HepG2 (cell line): ENCODE data around the gene VILL. TPM values are rescaled to one million over a fixed set of nuclear protein-coding genes. Genes with fewer than 3 reads are reported as not detected.

Source experiments
- ATF7-NPFF ChIP-seq: sonication (generic); formaldehyde crosslinking; IDR thresholded peaks from 2 replicates; pipeline ENCODE4 v1.8.1; 2023; ENCODE audit warnings: mild to moderate bottlenecking, low read depth, missing genetic modification reagents, moderate library complexity
- HNF4A ChIP-seq: sonication (generic); formaldehyde crosslinking; IDR thresholded peaks from 2 replicates; pipeline ENCODE4 v1.4.0; 2020; ENCODE audit warnings: missing genetic modification reagents
- SCMH1 ChIP-seq: sonication (generic); formaldehyde crosslinking; IDR thresholded peaks from 2 replicates; pipeline ENCODE4 v1.9.0; 2021; ENCODE audit warnings: missing genetic modification reagents, mild to moderate bottlenecking, borderline replicate concordance
- ZNF292 ChIP-seq: sonication (generic); formaldehyde crosslinking; IDR thresholded peaks from 2 replicates; pipeline ENCODE4 v1.8.1; 2022; ENCODE audit warnings: mild to moderate bottlenecking, low read depth, missing genetic modification reagents, borderline replicate concordance
- polyA plus RNA-seq, 8 experiments: library from polyadenylated mRNA; depleted of rRNA in 3 of 8; stranded (reverse) in 7 of 8; unstranded in 1 of 8; fragments of >200 nt; fragmentation: Illumina TruSeq in 4 of 8; extraction: Trizol in 4 of 8; gene quantifications; 2 replicates each; pipeline versions ENCODE4 v1.2.1 to v1.2.3, GENCODE V29; 2011 to 2016; ENCODE audit warnings: low read depth in 4 of 8, missing spikeins in 1 of 8, mixed read lengths in 1 of 8; ENCODE audit not compliant: insufficient read depth in 1 of 8
- total RNA-seq, 5 experiments: library from RNA; depleted of rRNA; stranded (reverse); fragments of >200 nt; fragmentation: Illumina TruSeq; extraction: Trizol; gene quantifications; 2 replicates each; pipeline ENCODE4 v1.2.3, GENCODE V29; 2016; ENCODE audit warnings: low read depth in 1 of 5
- TF ChIP-seq, protein P1 (sequence below): sonication (generic); formaldehyde crosslinking; IDR thresholded peaks from 2 replicates; pipeline ENCODE4 v1.4.0; 2020; ENCODE audit warnings: mild to moderate bottlenecking, missing genetic modification reagents
- TF ChIP-seq, protein P2 (sequence below): sonication (generic); formaldehyde crosslinking; IDR thresholded peaks from 2 replicates; pipeline ENCODE4 v1.5.0; 2020; ENCODE audit warnings: missing genetic modification reagents, mild to moderate bottlenecking, borderline replicate concordance
- TF ChIP-seq, protein P3 (sequence below): sonication (generic); formaldehyde crosslinking; IDR thresholded peaks from 2 replicates; pipeline ENCODE4 v1.9.0; 2022; ENCODE audit warnings: low read depth, missing genetic modification reagents

Gene VILL
- total and polyA plus RNA-seq, 2 of the 13 experiments (the other 11 are each of a cell fraction or from before 2014, with no cell fraction given): 3.2 to 5.3 TPM

DNA sequence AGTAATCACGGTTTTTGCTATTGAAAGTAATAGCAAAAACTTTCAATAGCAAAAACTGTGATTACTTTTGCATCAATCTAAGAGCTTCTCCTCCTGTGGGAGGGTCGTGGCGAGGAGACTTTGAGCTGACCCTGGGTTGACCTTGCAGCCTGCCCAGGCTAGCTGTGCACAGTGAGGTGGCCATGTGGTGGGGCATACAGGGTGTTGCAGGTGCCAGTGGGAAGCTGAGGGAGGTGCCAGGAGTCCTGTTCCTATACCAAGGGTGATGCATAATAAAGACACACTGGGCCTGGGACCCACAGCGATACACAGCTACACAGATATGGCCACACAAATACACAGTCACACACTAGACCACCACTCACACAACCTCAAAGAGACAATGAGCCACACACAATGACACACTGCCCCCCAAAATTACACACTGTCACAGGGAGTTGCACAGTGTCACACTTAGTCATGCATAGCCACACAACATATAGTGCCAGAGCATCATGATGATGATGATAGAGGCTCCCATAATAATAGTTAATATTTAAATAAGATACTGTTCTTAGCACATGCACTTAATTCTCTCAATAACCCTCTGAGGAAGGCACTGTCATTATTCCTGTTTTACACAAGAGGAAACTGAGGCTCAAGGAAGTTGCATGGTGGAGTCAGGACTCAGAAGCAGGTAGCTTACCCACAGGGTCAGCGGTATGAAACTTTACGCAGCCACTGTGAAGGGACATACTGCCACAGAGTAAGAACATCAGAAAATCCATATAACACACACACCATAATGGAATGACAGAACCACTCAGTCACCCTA, 32.5 kb downstream of the VILL start (continued):
- TF ChIP-seq, protein P1, sequence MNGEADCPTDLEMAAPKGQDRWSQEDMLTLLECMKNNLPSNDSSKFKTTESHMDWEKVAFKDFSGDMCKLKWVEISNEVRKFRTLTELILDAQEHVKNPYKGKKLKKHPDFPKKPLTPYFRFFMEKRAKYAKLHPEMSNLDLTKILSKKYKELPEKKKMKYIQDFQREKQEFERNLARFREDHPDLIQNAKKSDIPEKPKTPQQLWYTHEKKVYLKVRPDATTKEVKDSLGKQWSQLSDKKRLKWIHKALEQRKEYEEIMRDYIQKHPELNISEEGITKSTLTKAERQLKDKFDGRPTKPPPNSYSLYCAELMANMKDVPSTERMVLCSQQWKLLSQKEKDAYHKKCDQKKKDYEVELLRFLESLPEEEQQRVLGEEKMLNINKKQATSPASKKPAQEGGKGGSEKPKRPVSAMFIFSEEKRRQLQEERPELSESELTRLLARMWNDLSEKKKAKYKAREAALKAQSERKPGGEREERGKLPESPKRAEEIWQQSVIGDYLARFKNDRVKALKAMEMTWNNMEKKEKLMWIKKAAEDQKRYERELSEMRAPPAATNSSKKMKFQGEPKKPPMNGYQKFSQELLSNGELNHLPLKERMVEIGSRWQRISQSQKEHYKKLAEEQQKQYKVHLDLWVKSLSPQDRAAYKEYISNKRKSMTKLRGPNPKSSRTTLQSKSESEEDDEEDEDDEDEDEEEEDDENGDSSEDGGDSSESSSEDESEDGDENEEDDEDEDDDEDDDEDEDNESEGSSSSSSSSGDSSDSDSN (CRISPR knock-in tag): no peak
- TF ChIP-seq ATF7-NPFF (no peak), HNF4A (CRISPR knock-in tag) (peak; percentile 32), SCMH1 (CRISPR knock-in tag) (no peak), ZNF292 (no peak)
- TF ChIP-seq, protein P2, sequence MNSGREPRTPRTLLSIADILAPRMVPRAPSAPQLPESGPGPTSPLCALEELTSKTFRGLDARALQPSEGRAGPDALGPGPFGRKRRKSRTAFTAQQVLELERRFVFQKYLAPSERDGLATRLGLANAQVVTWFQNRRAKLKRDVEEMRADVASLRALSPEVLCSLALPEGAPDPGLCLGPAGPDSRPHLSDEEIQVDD (CRISPR knock-in tag): no peak
- TF ChIP-seq, protein P3, sequence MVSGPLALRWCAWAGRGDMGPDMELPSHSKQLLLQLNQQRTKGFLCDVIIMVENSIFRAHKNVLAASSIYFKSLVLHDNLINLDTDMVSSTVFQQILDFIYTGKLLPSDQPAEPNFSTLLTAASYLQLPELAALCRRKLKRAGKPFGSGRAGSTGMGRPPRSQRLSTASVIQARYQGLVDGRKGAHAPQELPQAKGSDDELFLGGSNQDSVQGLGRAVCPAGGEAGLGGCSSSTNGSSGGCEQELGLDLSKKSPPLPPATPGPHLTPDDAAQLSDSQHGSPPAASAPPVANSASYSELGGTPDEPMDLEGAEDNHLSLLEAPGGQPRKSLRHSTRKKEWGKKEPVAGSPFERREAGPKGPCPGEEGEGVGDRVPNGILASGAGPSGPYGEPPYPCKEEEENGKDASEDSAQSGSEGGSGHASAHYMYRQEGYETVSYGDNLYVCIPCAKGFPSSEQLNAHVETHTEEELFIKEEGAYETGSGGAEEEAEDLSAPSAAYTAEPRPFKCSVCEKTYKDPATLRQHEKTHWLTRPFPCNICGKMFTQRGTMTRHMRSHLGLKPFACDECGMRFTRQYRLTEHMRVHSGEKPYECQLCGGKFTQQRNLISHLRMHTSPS (CRISPR knock-in tag): 0 out of 2 replicates have a peak, but pooled peaks have one; percentile 37
- TF ChIP-seq, all 625 proteins: peak for 3
